Ishikawa (cell line): Measurements from ENCODE around the gene LTC4S.

ENCODE experiments used
- CEBPB ChIP-seq: IDR thresholded peaks from 2 replicates; pipeline ENCODE4 v1.6.1; 2012
- CREB1 ChIP-seq: IDR thresholded peaks from 2 replicates; pipeline ENCODE4 v1.6.1; 2012; ENCODE audit warnings: low read depth
- EGR1 ChIP-seq: IDR thresholded peaks from 2 replicates; pipeline ENCODE4 v1.6.1; 2012
- EP300 ChIP-seq: IDR thresholded peaks from 2 replicates; pipeline ENCODE4 v1.6.1; 2012; ENCODE audit warnings: borderline replicate concordance
- FOXM1 ChIP-seq: IDR thresholded peaks from 2 replicates; pipeline ENCODE4 v1.6.1; 2012; ENCODE audit warnings: low read depth, borderline replicate concordance
- NFIC ChIP-seq: IDR thresholded peaks from 2 replicates; pipeline ENCODE4 v1.6.1; 2012
- RAD21 ChIP-seq: IDR thresholded peaks from 2 replicates; pipeline ENCODE4 v1.6.1; 2012; ENCODE audit warnings: low read depth
- TAF1 ChIP-seq: IDR thresholded peaks from 2 replicates; pipeline ENCODE4 v1.6.1; 2012; ENCODE audit warnings: low read depth, mild to moderate bottlenecking
- TCF12 ChIP-seq: IDR thresholded peaks from 2 replicates; pipeline ENCODE4 v1.6.1; 2012; ENCODE audit warnings: low read depth
- TEAD4 ChIP-seq: IDR thresholded peaks from 2 replicates; pipeline ENCODE4 v1.6.1; 2012
- YY1 ChIP-seq: IDR thresholded peaks from 2 replicates; pipeline ENCODE4 v1.6.1; 2012; ENCODE audit warnings: low read depth
- ZBTB7A ChIP-seq: IDR thresholded peaks from 2 replicates; pipeline ENCODE4 v1.6.1; 2012; ENCODE audit warnings: low read depth
- TF ChIP-seq, protein P1 (sequence below): IDR thresholded peaks from 2 replicates; pipeline ENCODE4 v1.6.1; 2012
- TF ChIP-seq, protein P2 (sequence below): IDR thresholded peaks from 2 replicates; pipeline ENCODE4 v1.6.1; 2012; ENCODE audit warnings: low read depth, mild to moderate bottlenecking
- TF ChIP-seq, protein P3 (sequence below): IDR thresholded peaks from 2 replicates; pipeline ENCODE4 v1.6.1; 2012

The LTC4S gene

DNA sequence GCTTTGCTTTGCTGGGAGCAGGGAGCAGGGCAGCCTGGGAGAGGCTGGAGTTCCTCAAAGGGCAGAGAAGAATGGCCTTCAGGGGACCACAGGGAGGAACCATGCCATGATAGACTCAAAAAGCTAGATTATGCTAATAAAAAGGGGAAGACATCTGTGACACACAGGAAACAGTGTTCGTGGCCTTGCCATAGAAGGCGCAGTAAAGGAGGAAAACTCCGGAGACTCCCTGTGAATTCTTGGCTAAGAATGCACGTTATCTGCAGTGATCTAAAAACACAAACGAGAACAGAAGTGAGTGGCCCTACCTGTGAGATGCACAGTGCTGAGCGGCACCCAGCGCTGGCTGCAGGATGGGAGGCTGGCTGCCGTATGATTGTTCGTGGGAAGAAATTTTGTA is 15.9 kb upstream of the LTC4S start:
- TF ChIP-seq CREB1, result no peak
- TF ChIP-seq, protein P1, sequence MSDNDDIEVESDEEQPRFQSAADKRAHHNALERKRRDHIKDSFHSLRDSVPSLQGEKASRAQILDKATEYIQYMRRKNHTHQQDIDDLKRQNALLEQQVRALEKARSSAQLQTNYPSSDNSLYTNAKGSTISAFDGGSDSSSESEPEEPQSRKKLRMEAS, result no peak

DNA sequence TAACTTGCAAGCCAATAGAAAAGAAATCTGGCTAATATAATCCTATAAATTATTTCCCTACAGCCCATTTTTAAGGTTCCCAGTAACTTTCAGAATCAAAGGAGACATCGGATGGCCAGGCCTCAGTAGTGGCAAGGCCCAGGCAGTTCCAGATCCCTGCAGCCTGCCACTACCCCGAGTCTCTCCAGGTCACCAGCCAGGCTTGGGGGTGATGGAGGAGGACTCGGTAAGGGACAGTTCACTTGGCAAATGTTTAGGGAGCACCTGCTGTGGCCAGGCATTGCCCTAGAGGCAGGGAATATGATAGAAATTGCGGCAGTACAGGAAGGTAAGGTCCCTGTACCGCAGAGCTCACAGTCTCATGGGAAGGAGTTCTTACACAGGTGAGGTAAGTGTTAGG is 15.2 kb upstream of the LTC4S start:
- TF ChIP-seq EGR1, result no peak
- no peak for TF ChIP-seq NFIC
- TF ChIP-seq TAF1, result no peak
- no peak for TF ChIP-seq FOXM1
- no peak for TF ChIP-seq RAD21
- TF ChIP-seq YY1, result no peak
- TF ChIP-seq, protein P1, result no peak
- no peak for TF ChIP-seq CEBPB
- no peak for TF ChIP-seq ZBTB7A
- TF ChIP-seq, protein P2, sequence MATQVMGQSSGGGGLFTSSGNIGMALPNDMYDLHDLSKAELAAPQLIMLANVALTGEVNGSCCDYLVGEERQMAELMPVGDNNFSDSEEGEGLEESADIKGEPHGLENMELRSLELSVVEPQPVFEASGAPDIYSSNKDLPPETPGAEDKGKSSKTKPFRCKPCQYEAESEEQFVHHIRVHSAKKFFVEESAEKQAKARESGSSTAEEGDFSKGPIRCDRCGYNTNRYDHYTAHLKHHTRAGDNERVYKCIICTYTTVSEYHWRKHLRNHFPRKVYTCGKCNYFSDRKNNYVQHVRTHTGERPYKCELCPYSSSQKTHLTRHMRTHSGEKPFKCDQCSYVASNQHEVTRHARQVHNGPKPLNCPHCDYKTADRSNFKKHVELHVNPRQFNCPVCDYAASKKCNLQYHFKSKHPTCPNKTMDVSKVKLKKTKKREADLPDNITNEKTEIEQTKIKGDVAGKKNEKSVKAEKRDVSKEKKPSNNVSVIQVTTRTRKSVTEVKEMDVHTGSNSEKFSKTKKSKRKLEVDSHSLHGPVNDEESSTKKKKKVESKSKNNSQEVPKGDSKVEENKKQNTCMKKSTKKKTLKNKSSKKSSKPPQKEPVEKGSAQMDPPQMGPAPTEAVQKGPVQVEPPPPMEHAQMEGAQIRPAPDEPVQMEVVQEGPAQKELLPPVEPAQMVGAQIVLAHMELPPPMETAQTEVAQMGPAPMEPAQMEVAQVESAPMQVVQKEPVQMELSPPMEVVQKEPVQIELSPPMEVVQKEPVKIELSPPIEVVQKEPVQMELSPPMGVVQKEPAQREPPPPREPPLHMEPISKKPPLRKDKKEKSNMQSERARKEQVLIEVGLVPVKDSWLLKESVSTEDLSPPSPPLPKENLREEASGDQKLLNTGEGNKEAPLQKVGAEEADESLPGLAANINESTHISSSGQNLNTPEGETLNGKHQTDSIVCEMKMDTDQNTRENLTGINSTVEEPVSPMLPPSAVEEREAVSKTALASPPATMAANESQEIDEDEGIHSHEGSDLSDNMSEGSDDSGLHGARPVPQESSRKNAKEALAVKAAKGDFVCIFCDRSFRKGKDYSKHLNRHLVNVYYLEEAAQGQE, result no peak
- TF ChIP-seq, protein P3, sequence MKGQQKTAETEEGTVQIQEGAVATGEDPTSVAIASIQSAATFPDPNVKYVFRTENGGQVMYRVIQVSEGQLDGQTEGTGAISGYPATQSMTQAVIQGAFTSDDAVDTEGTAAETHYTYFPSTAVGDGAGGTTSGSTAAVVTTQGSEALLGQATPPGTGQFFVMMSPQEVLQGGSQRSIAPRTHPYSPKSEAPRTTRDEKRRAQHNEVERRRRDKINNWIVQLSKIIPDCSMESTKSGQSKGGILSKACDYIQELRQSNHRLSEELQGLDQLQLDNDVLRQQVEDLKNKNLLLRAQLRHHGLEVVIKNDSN, result no peak
- no peak for TF ChIP-seq CREB1
- TF ChIP-seq TEAD4, result no peak
- no peak for TF ChIP-seq EP300
- TF ChIP-seq TCF12, result no peak

DNA sequence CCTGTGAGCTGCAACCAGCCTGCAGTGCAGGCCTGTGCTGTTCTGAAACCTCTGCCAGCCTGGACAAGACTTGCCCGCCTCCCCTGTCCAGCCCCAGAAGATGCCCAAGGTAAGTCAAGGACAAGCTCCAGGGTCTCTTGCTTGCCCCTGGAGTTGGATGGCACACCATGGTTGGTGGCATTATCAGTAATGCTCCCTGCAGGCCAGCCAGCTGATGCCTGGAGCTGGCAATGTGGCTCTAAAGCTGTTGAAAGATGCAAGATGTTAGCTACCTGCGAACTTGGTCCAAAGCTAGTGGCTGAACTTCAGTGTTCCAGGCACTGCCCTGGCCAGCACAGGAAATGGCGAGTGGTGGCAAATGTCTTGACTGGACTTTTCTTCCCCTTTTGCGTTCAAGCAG is 14.0 kb upstream of the LTC4S start:
- TF ChIP-seq TCF12, result no peak

DNA sequence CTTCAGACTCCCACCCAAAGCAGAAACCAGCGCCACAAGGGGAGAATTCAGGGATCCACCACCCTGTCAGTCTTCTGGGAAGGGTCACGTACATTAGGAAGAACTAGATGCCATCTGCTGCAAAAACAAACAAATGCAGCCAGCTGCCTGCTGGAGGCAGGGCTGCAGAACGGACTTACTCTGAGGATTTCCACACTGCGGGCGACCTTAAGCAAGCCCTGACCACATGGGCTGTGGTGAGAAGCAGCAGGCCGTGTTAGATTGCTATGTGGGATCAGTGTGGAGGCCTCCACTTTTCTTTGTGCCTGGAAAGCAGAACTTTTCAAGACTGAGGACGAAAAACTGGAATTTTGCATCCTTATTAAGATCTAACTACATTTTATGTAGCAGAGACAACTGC is 13.4 kb upstream of the LTC4S start:
- TF ChIP-seq CEBPB (no peak), RAD21 (no peak), YY1 (no peak), TAF1 (no peak), TEAD4 (no peak), FOXM1 (no peak), TCF12 (no peak), ZBTB7A (no peak), NFIC (no peak), EGR1 (no peak), EP300 (no peak), CREB1 (no peak)
- TF ChIP-seq, protein P1, result no peak
- TF ChIP-seq, protein P3, result no peak
- TF ChIP-seq, protein P2, result no peak

DNA sequence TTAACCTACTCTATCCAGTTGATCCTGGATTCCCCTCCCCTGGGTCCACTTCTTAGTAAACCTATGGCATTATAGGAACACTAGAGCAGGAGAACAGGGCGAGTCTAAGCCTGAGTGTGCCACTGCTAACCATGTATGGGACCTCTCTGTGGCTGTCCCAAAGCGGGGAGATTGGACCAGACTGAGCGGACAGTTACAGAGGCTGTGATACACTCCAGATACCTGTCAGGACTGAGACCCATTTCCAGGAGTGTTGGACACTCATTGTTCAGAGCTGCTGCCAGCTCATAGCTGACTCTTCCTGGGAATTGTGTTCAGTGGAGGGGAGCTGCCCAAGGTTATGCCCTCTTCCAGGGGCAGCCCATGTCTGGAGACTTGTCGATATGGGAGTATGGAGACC is 11.9 kb upstream of the LTC4S start:
- TF ChIP-seq TCF12 (no peak), EGR1 (no peak), CEBPB (no peak), FOXM1 (no peak), RAD21 (no peak), YY1 (no peak), TAF1 (no peak), ZBTB7A (no peak), TEAD4 (no peak), CREB1 (no peak), NFIC (no peak), EP300 (no peak)
- TF ChIP-seq, protein P3, result no peak
- TF ChIP-seq, protein P1, result no peak
- TF ChIP-seq, protein P2, result no peak
